WTC11 (cell line): ENCODE results near the gene GRM8.

Source experiments
- ARID4B ChIP-seq: sonication (generic); formaldehyde crosslinking; IDR thresholded peaks from 2 replicates; pipeline ENCODE4 v1.8.0; 2023; ENCODE audit warnings: missing genetic modification reagents, mild to moderate bottlenecking, borderline replicate concordance
- FOXP4 ChIP-seq: sonication (generic); formaldehyde crosslinking; IDR thresholded peaks from 2 replicates; pipeline ENCODE4 v1.8.0; 2022; ENCODE audit warnings: mild to moderate bottlenecking, missing genetic modification reagents
- IRF1 ChIP-seq: sonication (generic); formaldehyde crosslinking; IDR thresholded peaks from 2 replicates; pipeline ENCODE4 v1.8.0; 2023; ENCODE audit warnings: missing genetic modification reagents
- MYBL2 ChIP-seq: sonication (generic); formaldehyde crosslinking; IDR thresholded peaks from 2 replicates; pipeline ENCODE4 v1.8.1; 2023; ENCODE audit warnings: mild to moderate bottlenecking, moderate library complexity, missing genetic modification reagents
- NFE2L1 ChIP-seq: sonication (generic); formaldehyde crosslinking; IDR thresholded peaks from 2 replicates; pipeline ENCODE4 v1.8.1; 2023; ENCODE audit warnings: missing genetic modification reagents
- NR2C2 ChIP-seq: sonication (generic); formaldehyde crosslinking; IDR thresholded peaks from 2 replicates; pipeline ENCODE4 v1.8.0; 2022; ENCODE audit warnings: mild to moderate bottlenecking, missing genetic modification reagents
- NR3C1 ChIP-seq: sonication (generic); formaldehyde crosslinking; conservative IDR thresholded peaks from 2 replicates; pipeline ENCODE4 v1.8.1; 2023; ENCODE audit warnings: low read depth, mild to moderate bottlenecking, missing genetic modification reagents
- PRDM15 ChIP-seq: sonication (generic); formaldehyde crosslinking; IDR thresholded peaks from 2 replicates; pipeline ENCODE4 v1.8.0; 2022; ENCODE audit warnings: missing genetic modification reagents
- SMAD4 ChIP-seq: sonication (generic); formaldehyde crosslinking; IDR thresholded peaks from 2 replicates; pipeline ENCODE4 v1.8.0; 2022; ENCODE audit warnings: mild to moderate bottlenecking, missing genetic modification reagents
- SP1 ChIP-seq: sonication (generic); formaldehyde crosslinking; conservative IDR thresholded peaks from 2 replicates; pipeline ENCODE4 v1.8.1; 2022; ENCODE audit warnings: missing genetic modification reagents
- TP53 ChIP-seq: sonication (generic); formaldehyde crosslinking; IDR thresholded peaks from 2 replicates; pipeline ENCODE4 v1.8.1; 2023; ENCODE audit warnings: mild to moderate bottlenecking, missing genetic modification reagents
- USF2 ChIP-seq: sonication (generic); formaldehyde crosslinking; IDR thresholded peaks from 2 replicates; pipeline ENCODE4 v1.8.1; 2023; ENCODE audit warnings: mild to moderate bottlenecking, missing genetic modification reagents, moderate library complexity
- TF ChIP-seq, protein P1 (sequence below): fragments of 200-600 bp; IDR thresholded peaks from 2 replicates; pipeline ENCODE4 v1.8.0; 2022; ENCODE audit warnings: antibody characterized with exemption
- TF ChIP-seq, protein P2 (sequence below): sonication (generic); formaldehyde crosslinking; IDR thresholded peaks from 2 replicates; pipeline ENCODE4 v1.8.1; 2023; ENCODE audit warnings: mild to moderate bottlenecking, missing genetic modification reagents

DNA sequence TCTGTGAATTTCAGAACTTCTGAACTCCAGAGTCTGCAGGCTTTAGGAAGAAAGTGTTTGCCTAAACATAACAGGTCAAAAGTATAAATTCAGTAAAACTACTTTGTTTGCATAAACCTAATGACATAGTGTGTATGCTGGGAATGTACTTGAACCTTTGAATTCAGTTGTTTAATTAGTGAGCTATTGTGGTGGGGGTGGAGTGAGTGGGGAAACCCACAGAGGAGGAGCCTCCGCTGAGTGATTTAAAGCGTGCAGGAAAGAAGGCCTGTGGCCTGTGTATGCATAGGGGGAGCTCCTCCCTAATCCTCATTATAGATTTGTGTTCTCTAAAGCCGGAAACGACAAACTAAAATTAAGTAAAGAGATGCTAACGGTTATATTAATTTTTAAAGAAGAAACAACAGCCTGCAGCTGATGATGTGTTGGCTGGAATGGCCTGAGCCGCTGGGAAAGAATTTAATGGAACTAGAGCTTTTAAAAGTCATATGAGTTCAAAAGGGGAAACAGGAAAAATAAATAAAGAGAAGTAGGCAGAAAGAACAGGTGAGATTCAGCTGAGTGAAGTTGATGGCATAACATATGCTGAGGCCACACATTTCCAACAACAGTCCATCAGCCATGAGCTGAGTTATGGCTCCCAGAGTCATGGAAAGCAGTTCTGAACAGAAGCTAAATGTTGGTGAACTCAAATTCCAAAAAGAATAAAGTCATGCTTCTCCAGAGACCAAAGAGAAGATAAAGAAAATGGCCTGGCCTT lies 595.0 kb downstream of the GRM8 start:
- TF ChIP-seq, protein P1, sequence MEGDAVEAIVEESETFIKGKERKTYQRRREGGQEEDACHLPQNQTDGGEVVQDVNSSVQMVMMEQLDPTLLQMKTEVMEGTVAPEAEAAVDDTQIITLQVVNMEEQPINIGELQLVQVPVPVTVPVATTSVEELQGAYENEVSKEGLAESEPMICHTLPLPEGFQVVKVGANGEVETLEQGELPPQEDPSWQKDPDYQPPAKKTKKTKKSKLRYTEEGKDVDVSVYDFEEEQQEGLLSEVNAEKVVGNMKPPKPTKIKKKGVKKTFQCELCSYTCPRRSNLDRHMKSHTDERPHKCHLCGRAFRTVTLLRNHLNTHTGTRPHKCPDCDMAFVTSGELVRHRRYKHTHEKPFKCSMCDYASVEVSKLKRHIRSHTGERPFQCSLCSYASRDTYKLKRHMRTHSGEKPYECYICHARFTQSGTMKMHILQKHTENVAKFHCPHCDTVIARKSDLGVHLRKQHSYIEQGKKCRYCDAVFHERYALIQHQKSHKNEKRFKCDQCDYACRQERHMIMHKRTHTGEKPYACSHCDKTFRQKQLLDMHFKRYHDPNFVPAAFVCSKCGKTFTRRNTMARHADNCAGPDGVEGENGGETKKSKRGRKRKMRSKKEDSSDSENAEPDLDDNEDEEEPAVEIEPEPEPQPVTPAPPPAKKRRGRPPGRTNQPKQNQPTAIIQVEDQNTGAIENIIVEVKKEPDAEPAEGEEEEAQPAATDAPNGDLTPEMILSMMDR: no peak
- TF ChIP-seq NFE2L1 (CRISPR knock-in tag) (no peak), USF2 (CRISPR knock-in tag) (no peak), NR2C2 (CRISPR knock-in tag) (no peak), IRF1 (CRISPR knock-in tag) (no peak), PRDM15 (CRISPR knock-in tag) (no peak), ARID4B (CRISPR knock-in tag) (no peak), MYBL2 (no peak), SMAD4 (CRISPR knock-in tag) (no peak), FOXP4 (no peak), TP53 (CRISPR knock-in tag) (no peak), NR3C1 (CRISPR knock-in tag) (no peak), SP1 (CRISPR knock-in tag) (no peak)
- TF ChIP-seq, protein P2, sequence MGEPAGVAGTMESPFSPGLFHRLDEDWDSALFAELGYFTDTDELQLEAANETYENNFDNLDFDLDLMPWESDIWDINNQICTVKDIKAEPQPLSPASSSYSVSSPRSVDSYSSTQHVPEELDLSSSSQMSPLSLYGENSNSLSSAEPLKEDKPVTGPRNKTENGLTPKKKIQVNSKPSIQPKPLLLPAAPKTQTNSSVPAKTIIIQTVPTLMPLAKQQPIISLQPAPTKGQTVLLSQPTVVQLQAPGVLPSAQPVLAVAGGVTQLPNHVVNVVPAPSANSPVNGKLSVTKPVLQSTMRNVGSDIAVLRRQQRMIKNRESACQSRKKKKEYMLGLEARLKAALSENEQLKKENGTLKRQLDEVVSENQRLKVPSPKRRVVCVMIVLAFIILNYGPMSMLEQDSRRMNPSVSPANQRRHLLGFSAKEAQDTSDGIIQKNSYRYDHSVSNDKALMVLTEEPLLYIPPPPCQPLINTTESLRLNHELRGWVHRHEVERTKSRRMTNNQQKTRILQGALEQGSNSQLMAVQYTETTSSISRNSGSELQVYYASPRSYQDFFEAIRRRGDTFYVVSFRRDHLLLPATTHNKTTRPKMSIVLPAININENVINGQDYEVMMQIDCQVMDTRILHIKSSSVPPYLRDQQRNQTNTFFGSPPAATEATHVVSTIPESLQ (CRISPR knock-in tag): no peak
